Activated CD4-positive, alpha-beta T cell treated with anti-CD3 and anti-CD28 coated beads, Interleukin-10, Interleukin-2, amounts not matched to agents 100 ng/mL and 50 ng/mL, durations not matched to agents 16 hours and 8 hours (primary cell): ENCODE results near the gene ZBTB3.
"Not testable (repeated sequence)": the region's sequence is repeated elsewhere in the genome, so short reads cannot be mapped to it uniquely, and the experiment has no call there.

Experiments used
- DNase-seq: peaks from one replicate; pipeline ENCODE4 v3.0.0-alpha.2; 2020

Gene ZBTB3

GRCh38 chr11:62755086-62755615 lies 1.2 kb upstream of the ZBTB3 start:
- DNase-seq: no peak

DNA sequence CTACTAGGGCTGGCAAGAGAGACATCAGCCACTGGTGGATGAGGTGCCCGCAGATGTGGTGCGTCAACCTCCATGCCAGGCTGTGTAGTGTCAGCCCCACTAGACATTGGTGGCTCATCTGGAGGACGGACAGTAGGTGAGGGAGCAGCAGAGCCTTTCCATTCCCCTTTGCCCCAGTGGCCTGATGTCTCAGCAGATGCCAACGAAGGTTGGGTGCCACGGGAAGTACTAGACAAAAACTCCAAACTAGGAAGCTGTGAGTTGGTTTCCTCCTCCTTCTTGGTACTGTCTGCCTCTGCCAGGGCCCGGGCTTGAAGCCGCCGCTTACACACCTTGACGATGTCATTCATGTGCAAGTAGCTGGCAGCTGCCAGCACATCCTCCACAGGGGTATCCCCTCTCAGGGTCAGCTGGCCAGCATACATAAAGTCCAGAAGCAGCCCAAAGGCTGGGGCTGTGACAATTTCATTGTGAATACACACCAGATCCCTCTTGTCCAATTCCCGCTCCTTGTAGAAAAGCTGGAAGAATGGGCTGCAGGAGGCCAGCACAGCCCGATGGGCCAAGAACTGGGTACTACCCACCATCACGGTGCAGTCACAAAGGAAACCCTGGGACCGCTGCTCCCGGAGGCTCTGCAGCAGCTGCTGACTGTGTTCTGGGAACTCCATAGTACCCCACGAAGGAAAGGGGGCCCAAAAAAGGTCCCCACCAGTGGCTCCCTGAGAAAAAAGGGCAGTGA lies 795 bp downstream of the ZBTB3 start:
- DNase-seq: no peak

- no peak for DNase-seq
Measured at GRCh38 chr11:62752177-62752785, 1.7 kb downstream of the ZBTB3 start.

- not testable (repeated sequence) for DNase-seq
Measured at GRCh38 chr11:62749931-62750330, 4.0 kb downstream of the ZBTB3 start.

- DNase-seq: no peak
Measured at GRCh38 chr11:62747475-62748160, 6.3 kb downstream of the ZBTB3 start.

- DNase-seq: no peak
Measured at GRCh38 chr11:62737196-62737595, 16.8 kb downstream of the ZBTB3 start.

- no peak for DNase-seq
Measured at GRCh38 chr11:62732830-62733229, 21.1 kb downstream of the ZBTB3 start.

- not testable (repeated sequence) for DNase-seq
Measured at GRCh38 chr11:62730076-62730475, 23.9 kb downstream of the ZBTB3 start.

GRCh38 chr11:62728171-62728988 lies 25.6 kb downstream of the ZBTB3 start, which contains the start of gene TTC9C:
TSS of gene TTC9C (plus strand) at chr11:62728486. CDS start at chr11:62728849, 363 bp downstream.
- DNase-seq: peak; percentile 87

DNA sequence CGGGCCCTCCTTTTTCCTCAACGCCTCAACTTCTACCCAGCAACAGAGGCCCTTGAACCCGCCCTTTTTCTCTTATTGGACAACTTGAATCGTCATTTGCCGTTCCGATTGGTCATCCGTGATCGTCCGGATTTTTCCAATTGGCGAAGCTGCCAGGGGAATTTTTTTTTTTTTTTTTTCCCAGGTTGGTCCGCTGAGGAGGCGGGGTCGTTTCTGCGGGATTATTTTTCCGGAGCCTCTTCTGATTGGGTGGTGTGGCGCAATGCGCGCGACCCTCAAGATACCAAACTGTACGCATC lies 26.1 kb downstream of the ZBTB3 start:
- peak; percentile 96 for DNase-seq

DNA sequence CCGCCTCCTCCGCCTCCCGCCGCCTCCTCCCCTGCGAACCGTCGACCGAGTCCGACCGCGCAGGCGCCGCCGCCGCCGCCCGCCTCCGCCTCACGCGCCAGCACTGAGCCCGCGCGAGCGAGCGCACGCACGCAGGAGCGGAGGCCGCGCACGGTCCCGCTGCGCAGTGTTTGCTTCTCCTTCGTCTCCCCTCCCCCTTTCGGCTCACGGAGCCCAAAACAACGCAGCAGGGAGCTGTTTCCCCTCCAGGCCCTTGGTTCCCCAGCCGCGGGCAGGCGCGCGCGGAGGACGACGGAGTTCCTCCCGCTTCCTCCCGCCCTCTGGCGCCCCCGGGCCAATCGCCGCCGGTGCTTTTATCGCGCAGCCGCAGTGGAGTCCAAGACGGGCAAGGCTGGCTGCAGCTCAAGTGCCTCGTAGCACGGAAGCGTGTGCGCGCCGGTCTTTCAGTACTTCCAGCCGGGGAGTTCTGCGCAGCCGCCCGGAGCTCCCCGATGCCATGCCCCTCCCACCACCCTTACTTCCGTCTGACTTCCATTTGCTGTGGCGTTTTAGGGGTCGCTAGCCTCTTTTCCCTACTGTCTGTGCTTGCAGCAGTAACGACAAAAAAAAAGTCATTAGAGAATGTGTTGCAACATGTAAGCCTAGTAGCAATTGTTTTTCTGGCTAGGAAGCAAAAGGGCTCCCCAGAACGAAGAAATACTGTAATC lies 26.6 kb downstream of the ZBTB3 start, which contains the start of gene HNRNPUL2:
TSS of gene HNRNPUL2 (minus strand) at position 293 of the 707 bp plus-strand sequence. CDS start 301 bp downstream, outside the sequence.
- peak; percentile 100 for DNase-seq

GRCh38 chr11:62726915-62727164 lies 27.1 kb downstream of the ZBTB3 start:
- DNase-seq: no peak

GRCh38 chr11:62726156-62726914 lies 27.6 kb downstream of the ZBTB3 start:
- DNase-seq: no peak

DNA sequence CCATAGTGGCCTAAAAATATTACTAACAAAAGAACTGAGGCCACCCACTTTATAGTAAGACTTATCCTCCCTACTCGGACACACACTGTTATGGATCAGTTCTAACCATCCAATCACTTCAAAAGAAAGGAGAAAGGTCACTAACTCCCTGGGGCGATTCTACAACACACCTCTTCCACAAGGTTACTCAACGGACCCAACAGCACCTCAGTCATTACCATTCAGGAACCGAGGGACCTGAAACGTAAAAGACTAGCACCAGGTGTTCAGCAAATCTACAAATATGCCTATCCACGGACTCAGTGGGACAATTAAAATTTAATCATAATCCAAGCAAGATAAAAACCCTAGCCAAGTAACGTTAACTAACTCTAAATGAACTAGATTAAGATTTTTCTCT lies 28.3 kb downstream of the ZBTB3 start:
- no peak for DNase-seq

DNA sequence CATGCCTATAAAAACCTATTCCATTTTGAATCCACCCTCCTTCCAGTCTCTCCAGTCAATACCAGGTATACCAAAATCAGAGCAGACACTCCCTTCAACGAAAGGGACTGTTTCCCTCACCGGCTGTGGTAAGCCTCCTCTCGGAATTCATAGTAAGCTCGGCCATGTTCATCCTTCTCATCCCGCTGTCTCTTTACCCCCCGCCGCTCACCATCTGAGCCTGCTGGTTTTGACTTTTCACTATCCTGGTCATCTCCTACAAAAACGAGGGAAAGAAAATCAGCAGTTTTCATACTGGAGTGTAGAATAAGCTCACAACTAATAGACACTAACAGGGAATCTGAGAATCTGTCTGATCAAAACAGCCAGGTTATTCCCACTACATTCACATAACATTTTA lies 29.8 kb downstream of the ZBTB3 start:
- no peak for DNase-seq

GRCh38 chr11:62721994-62722393 lies 32.0 kb downstream of the ZBTB3 start:
- no peak for DNase-seq

GRCh38 chr11:62719302-62719978 lies 34.5 kb downstream of the ZBTB3 start:
- DNase-seq: peak; percentile 40

GRCh38 chr11:62716816-62717215 lies 37.1 kb downstream of the ZBTB3 start:
- no peak for DNase-seq

DNA sequence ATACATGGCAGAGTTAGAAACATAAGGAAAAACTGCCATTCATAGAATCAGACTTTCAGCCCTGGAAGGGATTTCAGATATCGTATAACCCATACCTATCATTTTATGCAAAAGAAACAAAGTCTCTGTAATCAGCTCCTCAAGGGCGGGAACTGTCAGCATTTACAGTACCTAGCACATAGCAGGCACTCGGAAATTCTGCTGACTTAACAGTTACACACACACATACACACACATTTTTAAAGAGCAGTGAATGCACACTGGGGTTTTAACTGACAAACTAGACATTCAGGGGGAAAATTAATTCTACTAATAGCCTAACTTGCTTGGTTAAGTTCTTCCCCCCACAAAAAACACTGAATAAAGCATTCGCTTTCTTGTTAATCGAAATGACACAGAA lies 37.8 kb downstream of the ZBTB3 start:
- no peak for DNase-seq

DNA sequence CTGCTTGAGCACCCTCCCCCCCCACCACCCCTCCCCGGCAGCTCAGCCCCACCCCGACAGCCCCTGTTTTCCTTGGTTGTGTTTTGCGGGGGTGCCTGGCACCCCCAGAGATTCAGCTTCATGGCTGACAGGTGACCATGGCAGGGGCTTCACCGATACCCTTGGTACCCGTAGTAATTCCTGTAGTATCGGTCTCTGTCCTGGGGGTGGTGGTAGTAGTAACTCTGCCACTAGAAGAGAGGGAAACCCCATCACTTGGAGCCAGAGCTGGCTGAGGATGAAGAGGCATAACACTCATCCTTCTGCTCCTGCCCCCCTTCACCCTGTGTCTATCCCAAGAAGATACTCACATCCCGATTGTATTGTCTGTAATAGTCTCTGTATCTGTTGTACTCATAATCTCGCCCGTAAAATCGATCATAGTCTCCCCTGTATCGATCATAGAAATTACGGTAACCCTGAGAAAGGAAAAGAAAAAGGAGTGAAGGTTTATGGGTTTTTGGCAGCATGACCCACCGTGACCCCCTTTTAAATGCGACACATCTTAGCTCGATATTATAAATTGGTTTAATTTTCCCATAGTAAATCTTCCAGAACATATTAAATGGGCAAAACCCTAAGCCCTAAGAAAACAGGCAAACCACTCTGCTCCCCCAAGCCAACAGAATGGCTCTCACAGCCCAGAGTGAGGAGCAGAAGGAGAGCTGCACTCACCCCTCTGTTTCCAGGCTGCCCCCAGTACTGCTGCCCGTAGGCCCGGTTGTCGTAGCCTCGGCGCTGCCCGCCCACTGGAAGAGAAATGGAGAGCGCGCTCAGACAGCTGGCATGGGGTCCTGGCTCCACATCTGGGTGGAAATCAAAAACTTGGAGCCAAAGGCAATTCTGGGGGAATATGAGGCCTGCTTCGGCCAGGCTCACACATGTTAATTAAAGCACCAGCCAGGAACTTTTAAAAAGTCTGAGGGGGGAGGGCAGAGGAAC lies 38.5 kb downstream of the ZBTB3 start:
- no peak for DNase-seq
